ENCODE measurements around the gene TULP3. TPM values are rescaled to one million over a fixed set of nuclear protein-coding genes. Genes with fewer than 3 reads are reported as not detected.

Gene TULP3
- total RNA-seq, 2 donors from 2014 or later, result 12.5 to 14.2 TPM

Other genes with a start within 250 kb of the TULP3 start
- gene FKBP4, start 95.9 kb upstream of the TULP3 start, total RNA-seq, result 10 to 100 TPM; 38.5 to 61.4 TPM
- 10 to 100 TPM; 16.4 TPM for gene ITFG2, start 78.2 kb upstream of the TULP3 start, total RNA-seq
- 1 to 10 TPM; 1.8 to 2.8 TPM for gene NRIP2, start 55.9 kb upstream of the TULP3 start, total RNA-seq
- not detected for gene TEX52, start 33.9 kb upstream of the TULP3 start, total RNA-seq
- 1 to 10 TPM in 1 of 2 donors, under 1 TPM in 1; 0.44 to 3.3 TPM for gene FOXM1, start 13.7 kb upstream of the TULP3 start, total RNA-seq
- gene RHNO1, start 13.7 kb upstream of the TULP3 start, total RNA-seq, result 1 to 10 TPM; 7.2 to 9.4 TPM
- 10 to 100 TPM; 16.9 to 31.2 TPM for gene TEAD4, start 68.5 kb downstream of the TULP3 start, total RNA-seq
- 100 to 1,000 TPM; 125 to 201 TPM for gene TSPAN9, start 186.5 kb downstream of the TULP3 start, total RNA-seq